ENCODE measurements around the gene RCE1. TPM values are rescaled to one million over a fixed set of nuclear protein-coding genes. Genes with fewer than 3 reads are reported as not detected.
A peak's percentile ranks its signal among the peaks of the same experiment; 100 is the strongest.

RCE1 gene
- total RNA-seq, 1 experiment from 2014 or later = 52.5 TPM

DNA sequence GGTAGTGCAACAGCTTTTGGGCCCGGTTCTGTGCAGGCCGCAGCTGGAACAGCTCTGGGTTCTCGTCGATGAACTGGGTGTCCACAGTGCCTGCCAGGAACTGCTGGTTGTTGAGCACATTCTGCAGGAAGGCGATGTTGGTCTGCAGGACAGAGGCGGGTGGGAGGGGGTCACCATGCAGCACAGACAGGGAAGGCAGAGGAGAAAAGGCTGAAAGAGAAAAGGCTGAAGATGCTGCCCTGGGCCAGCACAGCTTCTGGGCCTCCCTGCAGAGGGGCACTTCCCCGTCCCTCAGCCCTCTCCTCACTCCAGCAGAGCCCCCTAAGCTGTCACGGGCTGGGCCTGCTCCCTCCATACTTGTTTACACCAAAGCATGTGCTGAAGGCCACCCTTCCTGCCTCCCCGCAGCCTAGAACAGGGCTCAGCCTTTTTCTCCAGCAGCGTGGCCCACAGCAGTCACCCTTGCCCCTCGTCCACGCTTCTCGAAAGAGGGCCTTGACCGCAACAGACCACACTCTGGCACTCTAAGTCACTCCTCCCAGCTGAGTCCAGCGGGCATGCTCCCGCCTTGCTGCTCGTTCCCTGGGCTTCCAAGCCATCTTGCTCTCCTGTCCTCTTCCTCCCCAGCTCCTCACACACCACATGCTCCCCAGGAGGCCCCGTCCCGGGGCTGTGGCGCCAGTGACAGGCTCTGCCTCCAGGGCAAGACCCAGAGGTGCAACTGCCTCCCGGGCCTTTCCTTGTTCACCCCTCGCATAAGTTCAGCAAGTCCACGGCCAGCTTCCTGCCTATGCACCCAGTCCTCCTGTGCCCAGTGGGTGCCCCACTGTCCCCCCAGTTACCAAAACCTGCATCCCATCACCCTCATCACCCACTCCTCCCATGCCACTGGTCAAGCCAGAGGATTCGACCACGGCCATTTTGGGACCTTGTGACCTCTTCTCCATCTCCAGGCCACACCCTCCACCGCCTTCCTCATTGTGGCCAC is 10.3 kb downstream of the RCE1 start:
- Histone ChIP-seq H3K56ac (ENCODE audit: insufficient read length, low read depth, low read length) (no peak overlapping the region), H3K9ac (ENCODE audit: extremely low read depth, insufficient read length, low read length) (no peak overlapping the region), H3K4me2 (ENCODE audit: insufficient read depth, insufficient read length, low read length) (no peak overlapping the region), H2BK120ac (ENCODE audit: low read depth, low read length, poor library complexity, severe bottlenecking) (no peak overlapping the region), H2BK15ac (ENCODE audit: low read depth, low read length) (no peak overlapping the region), H3T11ph (ENCODE audit: low read length) (no peak overlapping the region), H2BK20ac (ENCODE audit: low read depth, low read length, poor library complexity, severe bottlenecking) (no peak overlapping the region), H2BK5ac (ENCODE audit: insufficient read length, low read length) (no peak overlapping the region), H3K4ac (ENCODE audit: low read depth, low read length) (no peak overlapping the region), H2BK12ac (ENCODE audit: insufficient read length, low read depth, low read length) (no peak overlapping the region), H3K79me2 (ENCODE audit: insufficient read depth, low read length) (no peaks in the 10 kb centered on the region), H4K20me1 (ENCODE audit: control insufficient read depth, insufficient read depth, insufficient read length) (no peaks in the 10 kb centered on the region), H3K18ac (ENCODE audit: insufficient read length, low read depth, low read length) (no peak overlapping the region), H3K27me3 (ENCODE audit: insufficient read depth, low read length) (no peaks in the 10 kb centered on the region), H3K23me2 (ENCODE audit: insufficient read length, low read depth, low read length, poor library complexity, severe bottlenecking) (peaks cover 10% of the 10 kb centered on the region), H4K91ac (ENCODE audit: insufficient read length, low read depth, low read length) (no peak overlapping the region), H2AK5ac (ENCODE audit: insufficient read length, low read length) (no peak overlapping the region), H3K4me1 (ENCODE audit: insufficient read depth, low read length) (no peaks in the 10 kb centered on the region), H3K9me3 (ENCODE audit: control insufficient read depth, low read depth, low read length) (no peaks in the 10 kb centered on the region), H4K8ac (replicated peaks; ENCODE audit: insufficient read length, low read depth, low read length) (no peak overlapping the region), H4K5ac (ENCODE audit: insufficient read length, low read depth, low read length) (no peak overlapping the region), H3K23ac (ENCODE audit: insufficient read length, low read depth, low read length) (no peak overlapping the region), H3K27ac (ENCODE audit: insufficient read length, low read depth, low read length) (no peak overlapping the region), H3K14ac (ENCODE audit: insufficient read depth, low read length) (no peak overlapping the region; the same call in 1 of the 2 replicates), H2AFZ (ENCODE audit: low read length) (no peak overlapping the region), H3K79me1 (ENCODE audit: insufficient read depth, low read depth, low read length, poor library complexity, severe bottlenecking) (no peaks in the 10 kb centered on the region)
- H3K4me1 Mint-ChIP-seq = peaks cover 14 to 16% of the 10 kb centered on the region in 2 experiments
- H3K27me3 Mint-ChIP-seq (ENCODE audit: low read depth) = peaks cover 3% of the 10 kb centered on the region
- DNase-seq = no peak
- no peaks in the 10 kb centered on the region for H3K9me3 Mint-ChIP-seq
- peak overlapping the region in 1 of 2 experiments; percentile 24; a peak in 1 of 5 replicates for H3K4me3 Mint-ChIP-seq
- TF ChIP-seq, protein P1, sequence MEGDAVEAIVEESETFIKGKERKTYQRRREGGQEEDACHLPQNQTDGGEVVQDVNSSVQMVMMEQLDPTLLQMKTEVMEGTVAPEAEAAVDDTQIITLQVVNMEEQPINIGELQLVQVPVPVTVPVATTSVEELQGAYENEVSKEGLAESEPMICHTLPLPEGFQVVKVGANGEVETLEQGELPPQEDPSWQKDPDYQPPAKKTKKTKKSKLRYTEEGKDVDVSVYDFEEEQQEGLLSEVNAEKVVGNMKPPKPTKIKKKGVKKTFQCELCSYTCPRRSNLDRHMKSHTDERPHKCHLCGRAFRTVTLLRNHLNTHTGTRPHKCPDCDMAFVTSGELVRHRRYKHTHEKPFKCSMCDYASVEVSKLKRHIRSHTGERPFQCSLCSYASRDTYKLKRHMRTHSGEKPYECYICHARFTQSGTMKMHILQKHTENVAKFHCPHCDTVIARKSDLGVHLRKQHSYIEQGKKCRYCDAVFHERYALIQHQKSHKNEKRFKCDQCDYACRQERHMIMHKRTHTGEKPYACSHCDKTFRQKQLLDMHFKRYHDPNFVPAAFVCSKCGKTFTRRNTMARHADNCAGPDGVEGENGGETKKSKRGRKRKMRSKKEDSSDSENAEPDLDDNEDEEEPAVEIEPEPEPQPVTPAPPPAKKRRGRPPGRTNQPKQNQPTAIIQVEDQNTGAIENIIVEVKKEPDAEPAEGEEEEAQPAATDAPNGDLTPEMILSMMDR (conservative IDR thresholded peaks at IDR 0.05) = no peak
- H3K36me3 Mint-ChIP-seq (ENCODE audit: insufficient read depth in 1 of 3, low read depth in 3 of 3) = peaks cover 2 to 21% (median 15%) of the 10 kb centered on the region in 3 experiments; a peak in 4 of 7 replicates
- H3K27ac Mint-ChIP-seq = peak overlapping the region in 2 of 3 experiments; percentile 53 to 86; a peak in 4 of 7 replicates
- WGBS (ENCODE audit: extremely low coverage, insufficient read length, low lambda C conversion rate) = no CpG with 5 or more reads among the region's 26 CpGs
